22Rv1 (cell line): ENCODE results near the gene IL33.
A peak's percentile ranks its signal among the peaks of the same experiment; 100 is the strongest.

ENCODE experiments used
- H3K27ac ChIP-seq: fragments of 450-650 bp; 2 replicates; pipeline ENCODE4 v1.5.1; 2017
- CTCF ChIP-seq: fragments of 450-650 bp; IDR thresholded peaks from 2 replicates; pipeline ENCODE4 v1.5.1; 2017; ENCODE audit warnings: mild to moderate bottlenecking
- ZFX ChIP-seq: fragments of 450-650 bp; IDR thresholded peaks from 2 replicates; pipeline ENCODE4 v1.6.1; 2017; ENCODE audit warnings: antibody characterized with exemption, borderline replicate concordance

The IL33 gene

DNA sequence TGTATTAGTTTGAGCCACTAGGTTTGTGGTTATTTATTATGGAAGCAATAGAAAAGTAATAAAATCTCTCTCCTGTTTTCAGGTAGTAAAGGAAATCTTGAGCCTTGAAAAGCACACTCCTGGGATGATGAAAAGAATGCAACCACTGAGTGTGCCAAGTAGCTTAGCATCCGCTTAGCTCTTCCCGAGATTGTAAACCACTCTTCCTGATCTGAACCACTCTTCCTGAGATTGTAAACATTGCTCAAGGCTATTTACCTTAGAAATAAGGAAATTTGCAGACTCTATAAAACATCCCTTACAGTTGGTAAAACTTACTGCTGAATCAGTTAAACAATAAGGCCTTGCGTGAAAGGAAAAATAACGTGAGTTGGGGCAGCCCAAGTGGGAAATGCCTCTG is 17.4 kb upstream of the IL33 start:
- H3K27ac ChIP-seq = peak overlapping the region; percentile 25; the same call in 1 of the 2 replicates
- TF ChIP-seq ZFX = no peak
- TF ChIP-seq CTCF = no peak

DNA sequence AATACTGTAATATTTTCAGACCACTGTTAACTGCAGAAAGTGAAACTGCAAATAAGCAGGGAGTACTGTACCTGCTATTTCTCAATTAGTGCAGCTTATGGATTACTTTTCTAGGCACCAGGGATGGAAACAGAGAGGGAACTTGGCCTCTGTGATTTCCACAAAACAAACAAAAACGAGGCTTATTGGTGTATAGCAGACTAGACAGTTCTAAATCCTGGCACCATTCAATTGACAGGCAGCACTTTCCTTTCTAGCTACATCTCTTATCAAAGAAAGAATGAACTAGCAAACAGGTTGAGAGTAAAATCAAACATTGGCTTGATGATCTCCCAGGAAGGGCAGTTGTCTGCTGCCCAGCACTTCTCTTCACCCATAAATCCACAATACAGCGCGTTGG is 16.0 kb upstream of the IL33 start:
- TF ChIP-seq ZFX (no peak), CTCF (no peak)
- H3K27ac ChIP-seq = no peak overlapping the region

DNA sequence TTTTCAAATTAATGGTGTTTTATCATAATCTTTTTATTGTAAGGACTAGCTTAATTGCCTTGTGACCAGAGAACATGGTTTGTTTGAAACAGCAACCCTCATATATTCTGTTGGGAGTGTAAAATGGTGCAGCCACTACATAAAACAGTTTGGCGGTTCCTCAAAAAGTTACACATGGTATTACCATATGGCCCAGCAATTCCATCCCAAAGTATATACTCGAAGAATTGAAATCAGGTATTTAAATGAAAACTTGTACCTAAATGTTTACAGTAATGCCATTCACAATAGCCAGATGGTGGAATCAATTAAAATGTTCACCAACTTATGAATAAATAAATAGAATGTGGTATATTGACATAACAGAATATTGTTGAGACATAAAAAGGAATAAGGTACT is 14.8 kb upstream of the IL33 start:
- TF ChIP-seq CTCF (no peak), ZFX (no peak)
- no peak overlapping the region for H3K27ac ChIP-seq

- TF ChIP-seq ZFX = no peak
- no peak for TF ChIP-seq CTCF
- no peak overlapping the region for H3K27ac ChIP-seq
Measured at GRCh38 chr9:6209966-6210365, 5.6 kb upstream of the IL33 start.

DNA sequence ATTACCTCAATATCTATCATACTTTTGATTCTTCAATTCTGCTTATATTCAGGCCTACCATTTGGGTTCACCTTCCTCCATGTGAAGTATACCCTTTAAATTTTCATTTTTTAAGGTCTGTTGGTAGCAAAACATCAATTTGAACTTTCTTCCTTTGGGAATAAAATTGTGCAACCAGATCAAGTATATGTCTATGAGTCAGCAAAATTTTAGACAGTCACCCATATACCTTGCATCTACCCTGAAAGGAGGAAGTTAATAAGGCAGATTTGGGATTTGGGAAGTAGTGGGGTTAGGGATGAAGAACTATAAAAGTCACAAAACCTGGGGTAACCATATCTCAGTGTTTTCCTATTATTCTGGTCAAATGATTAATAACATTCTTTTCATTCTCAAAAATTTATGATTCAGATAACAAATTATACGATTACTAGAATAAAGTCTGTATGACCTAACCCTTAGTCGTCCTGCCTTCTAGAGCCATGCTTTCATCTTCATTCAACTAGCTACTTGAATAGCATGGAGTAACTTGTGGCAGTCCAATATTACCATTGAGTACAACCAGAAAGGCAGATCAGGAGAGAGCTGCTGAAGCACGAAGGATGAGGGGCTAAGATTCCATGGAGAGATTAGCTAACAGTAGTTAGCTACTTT is 2.8 kb upstream of the IL33 start:
- no peak overlapping the region for H3K27ac ChIP-seq
- no peak for TF ChIP-seq ZFX
- TF ChIP-seq CTCF = no peak

DNA sequence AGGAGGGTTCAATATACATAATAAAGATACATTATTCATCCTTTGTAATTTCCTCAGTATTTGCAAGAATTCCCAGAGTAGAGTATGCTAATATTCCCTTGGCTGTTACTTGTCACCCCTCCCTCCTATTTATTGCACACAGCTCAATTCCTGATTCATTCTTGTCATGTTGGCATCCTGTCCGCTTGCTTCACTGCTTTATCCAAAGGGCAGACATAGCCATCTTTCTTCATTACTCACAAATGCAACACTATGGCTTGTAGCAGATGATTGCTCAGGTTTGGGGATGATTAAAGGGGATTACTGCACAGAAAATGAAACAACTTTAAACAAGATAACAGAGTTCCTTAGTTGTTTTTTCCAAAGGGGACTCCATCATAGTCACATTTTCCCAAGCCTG is 1.2 kb upstream of the IL33 start:
- no peak overlapping the region for H3K27ac ChIP-seq
- no peak for TF ChIP-seq ZFX
- no peak for TF ChIP-seq CTCF

- TF ChIP-seq ZFX = no peak
- no peak for TF ChIP-seq CTCF
- no peak overlapping the region for H3K27ac ChIP-seq
Measured at GRCh38 chr9:6214903-6215302, 704 bp upstream of the IL33 start.
